ENCODE data around the gene PTPRD.

DNA sequence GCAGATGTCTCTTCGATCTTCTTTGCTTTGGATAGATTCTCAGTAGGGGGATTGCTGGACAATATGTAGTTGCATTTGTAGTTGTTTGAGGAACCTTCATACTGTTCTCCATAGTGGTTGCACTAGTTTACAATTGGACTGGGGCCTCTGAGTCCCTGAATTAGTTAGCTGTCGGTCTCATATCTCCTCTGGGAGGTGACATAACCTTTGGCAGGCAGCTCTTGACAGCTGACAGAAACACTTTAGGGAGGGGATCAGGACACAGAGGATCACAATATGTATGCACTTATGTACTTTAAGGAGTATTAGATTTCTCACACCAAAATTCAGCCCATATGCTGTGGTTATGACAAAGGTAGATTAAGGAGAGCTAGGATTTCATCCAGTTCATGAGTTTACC, 1533.3 kb downstream of the PTPRD start:
- TF ChIP-seq, protein P1, sequence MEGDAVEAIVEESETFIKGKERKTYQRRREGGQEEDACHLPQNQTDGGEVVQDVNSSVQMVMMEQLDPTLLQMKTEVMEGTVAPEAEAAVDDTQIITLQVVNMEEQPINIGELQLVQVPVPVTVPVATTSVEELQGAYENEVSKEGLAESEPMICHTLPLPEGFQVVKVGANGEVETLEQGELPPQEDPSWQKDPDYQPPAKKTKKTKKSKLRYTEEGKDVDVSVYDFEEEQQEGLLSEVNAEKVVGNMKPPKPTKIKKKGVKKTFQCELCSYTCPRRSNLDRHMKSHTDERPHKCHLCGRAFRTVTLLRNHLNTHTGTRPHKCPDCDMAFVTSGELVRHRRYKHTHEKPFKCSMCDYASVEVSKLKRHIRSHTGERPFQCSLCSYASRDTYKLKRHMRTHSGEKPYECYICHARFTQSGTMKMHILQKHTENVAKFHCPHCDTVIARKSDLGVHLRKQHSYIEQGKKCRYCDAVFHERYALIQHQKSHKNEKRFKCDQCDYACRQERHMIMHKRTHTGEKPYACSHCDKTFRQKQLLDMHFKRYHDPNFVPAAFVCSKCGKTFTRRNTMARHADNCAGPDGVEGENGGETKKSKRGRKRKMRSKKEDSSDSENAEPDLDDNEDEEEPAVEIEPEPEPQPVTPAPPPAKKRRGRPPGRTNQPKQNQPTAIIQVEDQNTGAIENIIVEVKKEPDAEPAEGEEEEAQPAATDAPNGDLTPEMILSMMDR (conservative IDR thresholded peaks at IDR 0.05; ENCODE audit: low read depth, low read length) = no peak
- TF ChIP-seq EZH2 (IDR thresholded peaks at IDR 0.05; ENCODE audit: borderline replicate concordance, low read depth, low read length, poor library complexity, severe bottlenecking) = no peak
